CD8-positive, alpha-beta memory T cell (primary cell): ENCODE results near the gene EFHD1. TPM values are rescaled to one million over a fixed set of nuclear protein-coding genes. Genes with fewer than 3 reads are reported as not detected.
A peak's percentile ranks its signal among the peaks of the same experiment; 100 is the strongest.

Experiments
- CTCF ChIA-PET: fragments of 350-600 bp; sonication (Branson Sonifier 250); formaldehyde crosslinking; loops from one replicate; lab custom pipeline; 2021; ENCODE audit warnings: antibody characterized with exemption; lab: Charles Lee
- POLR2A ChIA-PET: fragments of 350-600 bp; sonication (Branson Sonifier 250); formaldehyde crosslinking; loops from one replicate; lab custom pipeline; 2021; ENCODE audit warnings: antibody characterized with exemption; lab: Charles Lee
- DNase-seq, 5 donors: peaks; one replicate each; pipeline versions ENCODE4 v3.0.0 to v3.0.0-alpha.2; 2020 to 2022; ENCODE audit warnings: mixed read lengths in 1 of 5
- H3K27ac ChIP-seq: one replicate; pipeline ENCODE4 v1.7.0; 2013; ENCODE audit warnings: low read depth, mild to moderate bottlenecking, low read length, moderate library complexity
- H3K27me3 ChIP-seq: 2 replicates; pipeline ENCODE4 v1.7.0; 2013; ENCODE audit warnings: low read length, mild to moderate bottlenecking; ENCODE audit not compliant: insufficient read depth, poor library complexity, severe bottlenecking
- H3K36me3 ChIP-seq: 2 replicates; pipeline ENCODE4 v1.7.0; 2013; ENCODE audit warnings: mild to moderate bottlenecking, low read length, moderate library complexity; ENCODE audit not compliant: insufficient read depth
- H3K4me1 ChIP-seq: 2 replicates; pipeline ENCODE4 v1.7.0; 2013; ENCODE audit warnings: mild to moderate bottlenecking, low read length, moderate library complexity; ENCODE audit not compliant: insufficient read depth
- H3K4me3 ChIP-seq: 2 replicates; pipeline ENCODE4 v1.7.0; 2013; ENCODE audit warnings: mild to moderate bottlenecking, low read length
- H3K9me3 ChIP-seq: 2 replicates; pipeline ENCODE4 v1.7.0; 2013; ENCODE audit warnings: mild to moderate bottlenecking, low read length
- H3K27ac Mint-ChIP-seq, 8 donors: one replicate each; pipeline ENCODE4 v1.8.0; 2020 to 2021; ENCODE audit warnings: mixed read lengths in 8 of 8, mild to moderate bottlenecking in 6 of 8, inconsistent platforms in 3 of 8, moderate library complexity in 3 of 8
- H3K27me3 Mint-ChIP-seq, 2 donors: one replicate each; pipeline ENCODE4 v1.8.0; 2020 to 2021; ENCODE audit warnings: mixed read lengths in 2 of 2, mild to moderate bottlenecking in 1 of 2, moderate library complexity in 1 of 2
- H3K36me3 Mint-ChIP-seq, 3 donors: one replicate each; pipeline ENCODE4 v1.8.0; 2020 to 2021; ENCODE audit warnings: mixed read lengths in 3 of 3, inconsistent platforms in 1 of 3, mild to moderate bottlenecking in 1 of 3
- H3K4me1 Mint-ChIP-seq, 3 donors: one replicate each; pipeline ENCODE4 v1.8.0; 2020 to 2021; ENCODE audit warnings: mixed read lengths in 3 of 3, inconsistent platforms in 1 of 3, mild to moderate bottlenecking in 1 of 3
- H3K4me3 Mint-ChIP-seq, 7 donors: one replicate each; pipeline ENCODE4 v1.8.0; 2020 to 2021; ENCODE audit warnings: mixed read lengths in 7 of 7, mild to moderate bottlenecking in 6 of 7, moderate library complexity in 4 of 7, inconsistent platforms in 2 of 7
- H3K9me3 Mint-ChIP-seq, 5 donors: one replicate each; pipeline ENCODE4 v1.8.0; 2020 to 2022; ENCODE audit warnings: mixed read lengths in 5 of 5, mild to moderate bottlenecking in 3 of 5, moderate library complexity in 2 of 5, inconsistent platforms in 1 of 5
- polyA plus RNA-seq: library from polyadenylated mRNA; unstranded; fragments of 300-500 nt; fragmentation: Illumina TruSeq; gene quantifications from one replicate; pipeline ENCODE4 v1.2.3, GENCODE V29; 2021
- total RNA-seq, 2 experiments: library from RNA; stranded (reverse); gene quantifications; one replicate each; pipeline ENCODE4 v1.2.3, GENCODE V29; 2021

The EFHD1 gene
- total and polyA plus RNA-seq, 3 experiments from 2014 or later, result 0.22 to 1.6 (median 0.33) TPM

DNA sequence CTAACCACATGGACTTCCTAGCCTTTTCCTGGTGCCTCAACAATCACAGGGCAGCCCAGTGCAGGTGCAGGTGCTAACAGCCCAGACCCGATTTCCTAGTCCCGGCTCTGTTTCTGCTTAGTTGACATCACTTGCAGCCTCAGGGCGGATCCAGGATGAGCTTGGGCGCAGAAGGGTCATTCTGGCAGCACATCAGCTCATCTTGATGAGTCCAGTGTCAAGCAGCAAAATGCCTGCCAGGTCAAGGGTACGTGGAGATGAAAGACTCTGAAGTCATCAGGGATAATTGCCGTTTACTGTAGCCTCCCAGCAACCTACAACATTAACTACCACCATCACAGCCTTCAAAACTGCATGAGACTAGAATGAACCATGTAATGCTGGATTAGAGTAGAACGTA, 39.4 kb upstream of the EFHD1 start:
- H3K27ac ChIP-seq, result no peak overlapping the region
- no peaks in the 10 kb centered on the region for H3K4me1 Mint-ChIP-seq
- H3K27me3 Mint-ChIP-seq, result no peaks in the 10 kb centered on the region
- no peak overlapping the region for H3K4me3 Mint-ChIP-seq
- H3K36me3 ChIP-seq, result no peaks in the 10 kb centered on the region
- H3K36me3 Mint-ChIP-seq, result peaks cover 0 to 2% (median 0%) of the 10 kb centered on the region in 3 donors
- H3K4me3 ChIP-seq, result no peak overlapping the region
- POLR2A ChIA-PET, result no interaction called here
- no peaks in the 10 kb centered on the region for H3K27me3 ChIP-seq
- H3K9me3 ChIP-seq, result no peaks in the 10 kb centered on the region
- no peak overlapping the region for H3K27ac Mint-ChIP-seq
- CTCF ChIA-PET, result interaction anchor here (2.1 kb wide), 1 partner anchor 11 kb away, joined by 7 read pairs; no protein-coding TSS in a partner anchor
- H3K4me1 ChIP-seq, result no peaks in the 10 kb centered on the region
- no peaks in the 10 kb centered on the region for H3K9me3 Mint-ChIP-seq
- no peak for DNase-seq

DNA sequence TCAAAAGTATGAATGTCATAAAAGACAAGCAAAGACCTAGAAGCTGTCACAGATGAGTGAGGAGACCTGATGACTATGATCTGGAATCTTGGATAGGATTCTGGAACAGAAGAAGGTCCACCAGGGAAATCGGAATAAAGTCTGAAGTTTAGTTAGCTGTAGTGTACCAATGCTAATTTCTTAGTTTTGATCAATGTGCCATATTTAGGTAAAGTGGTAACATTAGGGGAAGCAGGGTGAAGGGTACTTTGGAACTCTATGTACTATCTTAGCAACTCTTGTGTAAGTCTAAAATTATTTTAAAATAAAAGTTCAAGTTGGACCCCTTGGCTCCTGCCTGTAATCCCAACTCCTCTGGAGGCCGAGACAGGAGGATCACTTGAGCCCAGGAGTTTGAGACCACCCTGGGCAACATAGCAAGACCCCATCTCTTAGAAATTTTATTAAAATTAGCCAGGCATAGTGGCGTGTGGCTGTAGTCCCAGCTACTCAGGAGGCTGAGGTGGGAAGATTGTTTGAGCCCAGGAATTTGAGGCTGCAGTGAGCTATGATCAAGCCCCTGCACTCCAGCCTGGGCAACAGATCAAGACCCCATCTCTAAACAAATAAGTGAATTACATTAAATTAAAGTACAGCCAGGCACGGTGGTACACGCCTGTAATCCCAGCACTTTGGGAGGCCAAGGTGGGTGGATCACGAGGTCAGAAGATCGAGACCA, 35.9 kb upstream of the EFHD1 start:
- H3K4me1 ChIP-seq, result no peaks in the 10 kb centered on the region
- H3K9me3 Mint-ChIP-seq, result no peaks in the 10 kb centered on the region
- H3K4me3 Mint-ChIP-seq, result no peak overlapping the region
- no peak overlapping the region for H3K4me3 ChIP-seq
- H3K27me3 ChIP-seq, result no peaks in the 10 kb centered on the region
- ChIA-PET POLR2A (no interaction called here), CTCF (interaction anchor here (1.3 kb wide), 1 partner anchor 47 kb away, joined by 3 read pairs; no protein-coding TSS in a partner anchor)
- no peak overlapping the region for H3K27ac ChIP-seq
- H3K27ac Mint-ChIP-seq, result no peak overlapping the region
- DNase-seq, result no peak
- H3K27me3 Mint-ChIP-seq, result no peaks in the 10 kb centered on the region
- H3K9me3 ChIP-seq, result no peaks in the 10 kb centered on the region
- H3K4me1 Mint-ChIP-seq, result no peaks in the 10 kb centered on the region
- no peaks in the 10 kb centered on the region for H3K36me3 Mint-ChIP-seq
- no peaks in the 10 kb centered on the region for H3K36me3 ChIP-seq

DNA sequence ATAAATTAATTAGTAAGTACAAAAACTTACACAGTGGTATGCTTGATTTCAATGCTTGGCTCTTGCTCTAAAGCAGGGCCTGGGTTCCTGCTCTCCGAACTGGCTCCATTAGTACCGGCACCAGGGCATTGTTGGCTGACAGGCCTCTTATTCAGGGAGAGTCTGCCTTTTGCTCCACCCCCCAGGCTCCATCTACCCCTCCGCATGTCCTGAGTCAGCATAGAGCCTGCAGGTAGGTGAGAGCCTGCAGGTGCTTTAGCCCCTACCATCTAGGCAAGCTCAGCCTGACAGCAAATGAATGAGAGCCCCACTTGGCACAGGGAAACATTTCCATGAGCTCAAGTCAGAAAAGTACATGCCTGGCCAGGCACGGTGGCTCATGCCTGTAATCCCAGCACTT, 35.1 kb upstream of the EFHD1 start:
- no peak overlapping the region for H3K27ac Mint-ChIP-seq
- Histone ChIP-seq H3K9me3 (no peaks in the 10 kb centered on the region), H3K27me3 (no peaks in the 10 kb centered on the region), H3K4me1 (no peaks in the 10 kb centered on the region), H3K4me3 (no peak overlapping the region), H3K27ac (no peak overlapping the region), H3K36me3 (no peaks in the 10 kb centered on the region)
- no peaks in the 10 kb centered on the region for H3K4me1 Mint-ChIP-seq
- no peaks in the 10 kb centered on the region for H3K27me3 Mint-ChIP-seq
- no peak for DNase-seq
- ChIA-PET CTCF (interaction anchor here (1.3 to 1.8 kb wide), 2 partner anchors 14 to 47 kb away, joined by 3 to 5 read pairs; no protein-coding TSS in a partner anchor), POLR2A (no interaction called here)
- no peak overlapping the region for H3K4me3 Mint-ChIP-seq
- H3K9me3 Mint-ChIP-seq, result no peaks in the 10 kb centered on the region
- H3K36me3 Mint-ChIP-seq, result no peaks in the 10 kb centered on the region

DNA sequence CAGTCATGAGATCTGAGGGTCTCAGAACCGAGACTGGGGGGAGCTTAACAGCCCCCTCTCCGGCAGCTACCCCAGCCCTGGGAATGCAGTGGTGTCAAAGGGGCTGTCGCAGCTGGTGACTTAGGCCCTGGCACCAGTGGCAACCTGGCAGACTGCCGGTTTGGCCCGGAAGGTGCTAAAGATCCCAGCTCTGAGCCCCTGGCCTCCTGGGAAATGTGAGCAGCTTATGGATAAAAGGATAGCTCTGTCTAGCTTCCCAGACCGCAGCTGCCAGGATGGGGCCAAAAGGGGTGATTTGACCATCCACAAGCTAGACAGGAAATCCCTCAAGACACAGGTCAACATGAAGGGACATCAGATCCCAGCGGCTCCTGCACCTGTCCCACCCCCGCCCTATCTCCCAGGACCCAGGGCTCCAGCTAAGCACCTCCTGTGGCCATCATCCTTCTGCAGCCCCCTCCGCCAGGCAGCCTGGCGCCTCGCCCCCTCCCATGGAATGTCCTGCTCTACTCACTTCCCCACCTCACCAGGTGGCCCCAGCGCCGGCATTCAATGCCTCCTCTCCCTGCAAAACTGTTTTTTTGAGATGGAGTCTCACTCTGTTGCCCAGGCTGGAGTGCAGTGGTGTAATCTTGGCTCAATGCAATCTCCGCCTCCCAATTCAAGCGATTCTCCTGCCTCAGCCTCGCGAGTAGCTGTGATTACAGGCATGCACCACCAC, 33.2 kb upstream of the EFHD1 start:
- H3K9me3 Mint-ChIP-seq, result no peaks in the 10 kb centered on the region
- peak overlapping the region in 1 of 8 donors; percentile 77 for H3K27ac Mint-ChIP-seq
- Histone ChIP-seq H3K4me3 (no peak overlapping the region), H3K4me1 (no peaks in the 10 kb centered on the region), H3K27ac (no peak overlapping the region), H3K27me3 (no peaks in the 10 kb centered on the region), H3K9me3 (no peaks in the 10 kb centered on the region), H3K36me3 (no peaks in the 10 kb centered on the region)
- no peaks in the 10 kb centered on the region for H3K27me3 Mint-ChIP-seq
- no peak overlapping the region for H3K4me3 Mint-ChIP-seq
- no peaks in the 10 kb centered on the region for H3K4me1 Mint-ChIP-seq
- H3K36me3 Mint-ChIP-seq, result no peaks in the 10 kb centered on the region
- CTCF ChIA-PET, result interaction anchor here (1.0 to 1.8 kb wide), 2 partner anchors 12 to 19 kb away, joined by 3 to 5 read pairs; no protein-coding TSS in a partner anchor
- no peak for DNase-seq
- POLR2A ChIA-PET, result no interaction called here

DNA sequence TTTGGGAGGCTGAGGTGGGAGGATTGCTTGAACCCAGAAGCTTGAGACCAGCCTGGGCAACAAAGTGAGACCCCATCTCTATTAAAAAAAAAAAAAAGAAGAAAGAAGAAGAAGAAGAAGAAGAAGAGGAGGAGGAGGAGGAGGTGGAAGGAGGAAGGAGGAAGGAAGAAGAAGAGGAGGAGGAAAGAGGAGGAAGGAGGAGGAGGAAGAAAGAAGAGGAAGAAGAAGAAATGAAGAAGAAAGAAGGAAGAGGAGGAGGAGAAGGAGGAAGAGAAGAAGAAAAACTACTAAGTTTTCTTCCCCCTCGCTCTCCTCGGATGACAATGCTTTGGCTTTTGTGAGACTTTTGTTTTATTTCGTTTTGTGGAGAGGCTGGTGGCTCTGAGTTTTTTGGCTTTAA, 30.1 kb upstream of the EFHD1 start:
- H3K27ac Mint-ChIP-seq, result peak overlapping the region in 1 of 8 donors; percentile 51
- ChIA-PET CTCF (no interaction called here), POLR2A (no interaction called here)

DNA sequence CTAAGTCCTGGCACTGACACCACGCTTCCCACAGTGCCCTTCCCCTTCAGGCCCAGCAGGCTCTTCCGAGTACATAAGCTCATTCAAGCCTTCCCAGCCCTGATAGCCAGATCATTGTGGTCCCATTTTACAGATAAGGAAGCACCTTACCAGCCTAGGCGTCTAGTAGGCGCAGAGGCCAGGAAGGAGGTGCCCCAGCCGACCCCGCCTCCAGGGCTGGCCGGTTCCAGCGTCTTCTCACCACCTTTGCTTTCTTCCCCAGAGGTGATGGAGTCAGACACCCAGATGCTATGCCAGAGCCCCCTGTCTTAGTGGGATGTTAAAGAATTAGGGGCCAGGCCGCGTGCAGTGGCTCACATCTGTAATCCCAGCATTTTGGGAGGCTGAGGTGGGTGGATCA, 28.9 kb upstream of the EFHD1 start:
- Histone ChIP-seq H3K4me1 (peaks cover 3% of the 10 kb centered on the region), H3K9me3 (no peaks in the 10 kb centered on the region), H3K4me3 (no peak overlapping the region), H3K36me3 (no peaks in the 10 kb centered on the region), H3K27ac (no peak overlapping the region), H3K27me3 (no peaks in the 10 kb centered on the region)
- Mint-ChIP-seq H3K9me3 (no peaks in the 10 kb centered on the region), H3K27ac (no peak overlapping the region), H3K4me3 (peak overlapping the region in 1 of 7 donors; percentile 74), H3K27me3 (peaks cover 0 to 2% of the 10 kb centered on the region in 2 donors), H3K4me1 (peaks cover 4 to 10% (median 9%) of the 10 kb centered on the region in 3 donors), H3K36me3 (peaks cover 0 to 2% (median 0%) of the 10 kb centered on the region in 3 donors)
- no peak for DNase-seq
- CTCF ChIA-PET, result no interaction called here
- POLR2A ChIA-PET, result no interaction called here

More for the DNA sequence above, 30.1 kb upstream of the EFHD1 start:
- DNase-seq, result no peak
- H3K36me3 Mint-ChIP-seq, result peaks cover 0 to 2% (median 0%) of the 10 kb centered on the region in 3 donors
- Histone ChIP-seq H3K36me3 (no peaks in the 10 kb centered on the region), H3K27me3 (no peaks in the 10 kb centered on the region), H3K4me1 (peaks cover 3% of the 10 kb centered on the region), H3K27ac (no peak overlapping the region), H3K4me3 (no peak overlapping the region), H3K9me3 (no peaks in the 10 kb centered on the region)
- no peaks in the 10 kb centered on the region for H3K9me3 Mint-ChIP-seq
- H3K4me1 Mint-ChIP-seq, result peaks cover 4 to 10% (median 9%) of the 10 kb centered on the region in 3 donors
- H3K27me3 Mint-ChIP-seq, result peaks cover 0 to 2% of the 10 kb centered on the region in 2 donors
- no peak overlapping the region for H3K4me3 Mint-ChIP-seq

DNA sequence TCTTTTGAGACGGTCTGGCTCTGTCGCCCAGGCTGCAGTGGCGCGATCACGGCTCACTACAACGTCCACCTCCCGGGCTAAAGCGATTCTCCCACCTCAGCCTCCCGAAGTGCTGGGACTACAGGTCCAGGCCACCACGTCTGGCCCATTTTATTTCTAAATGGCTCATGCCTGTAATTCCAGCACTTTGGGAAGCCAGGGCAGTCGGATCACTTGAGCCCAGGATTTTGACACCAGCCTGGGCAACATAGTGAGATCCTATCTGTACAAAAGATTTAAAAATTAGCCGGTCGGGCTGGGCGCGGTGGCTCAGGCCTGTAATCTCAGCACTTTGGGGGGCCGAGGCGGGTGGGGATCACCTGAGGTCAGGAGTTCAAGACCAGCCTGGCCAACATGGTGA, 26.4 kb upstream of the EFHD1 start:
- ChIA-PET CTCF (no interaction called here), POLR2A (no interaction called here)
- Histone ChIP-seq H3K9me3 (no peaks in the 10 kb centered on the region), H3K27ac (no peak overlapping the region), H3K27me3 (no peaks in the 10 kb centered on the region), H3K4me1 (peaks cover 3% of the 10 kb centered on the region), H3K36me3 (no peaks in the 10 kb centered on the region), H3K4me3 (no peak overlapping the region)
- Mint-ChIP-seq H3K27me3 (peaks cover 0 to 2% of the 10 kb centered on the region in 2 donors), H3K4me1 (peaks cover 4 to 10% (median 9%) of the 10 kb centered on the region in 3 donors), H3K27ac (no peak overlapping the region), H3K4me3 (no peak overlapping the region), H3K36me3 (peaks cover 0 to 2% (median 0%) of the 10 kb centered on the region in 3 donors), H3K9me3 (no peaks in the 10 kb centered on the region)
- no peak for DNase-seq

DNA sequence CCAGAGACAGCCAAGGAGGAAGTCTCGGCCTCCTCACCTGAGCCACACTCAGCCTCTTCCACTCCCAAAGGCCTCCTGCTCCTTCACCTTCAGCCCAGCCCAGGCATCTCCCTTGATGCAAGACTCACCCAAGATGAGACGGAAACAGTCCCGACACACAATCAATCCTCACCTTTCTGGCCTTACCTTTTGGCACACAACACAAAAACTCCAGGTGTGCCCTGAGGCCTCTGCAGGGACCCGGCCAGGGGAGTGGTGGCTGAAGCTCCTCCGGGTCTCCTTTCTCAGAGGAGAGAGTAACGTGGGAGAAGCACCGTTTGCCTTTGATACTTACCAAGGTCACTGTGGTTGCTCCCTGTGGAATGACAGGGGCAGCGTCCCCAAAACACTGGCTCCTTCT, 23.8 kb upstream of the EFHD1 start:
- no peak overlapping the region for H3K4me3 Mint-ChIP-seq
- H3K27me3 Mint-ChIP-seq, result peaks cover 0 to 4% of the 10 kb centered on the region in 2 donors
- CTCF ChIA-PET, result no interaction called here
- Histone ChIP-seq H3K27ac (no peak overlapping the region), H3K9me3 (no peaks in the 10 kb centered on the region), H3K4me1 (peaks cover 3% of the 10 kb centered on the region), H3K36me3 (no peaks in the 10 kb centered on the region), H3K4me3 (no peak overlapping the region), H3K27me3 (no peaks in the 10 kb centered on the region)
- peaks cover 4 to 10% (median 9%) of the 10 kb centered on the region in 3 donors for H3K4me1 Mint-ChIP-seq
- no peaks in the 10 kb centered on the region for H3K9me3 Mint-ChIP-seq
- POLR2A ChIA-PET, result no interaction called here
- H3K36me3 Mint-ChIP-seq, result peaks cover 0 to 2% (median 0%) of the 10 kb centered on the region in 3 donors
- DNase-seq, result no peak
- no peak overlapping the region for H3K27ac Mint-ChIP-seq
